ENCODE results near the gene FILIP1L. TPM values are rescaled to one million over a fixed set of nuclear protein-coding genes. Genes with fewer than 3 reads are reported as not detected.

Gene FILIP1L
- total RNA-seq, 3 donors from 2014 or later: 8.9 to 37.0 (median 17.1) TPM

DNA sequence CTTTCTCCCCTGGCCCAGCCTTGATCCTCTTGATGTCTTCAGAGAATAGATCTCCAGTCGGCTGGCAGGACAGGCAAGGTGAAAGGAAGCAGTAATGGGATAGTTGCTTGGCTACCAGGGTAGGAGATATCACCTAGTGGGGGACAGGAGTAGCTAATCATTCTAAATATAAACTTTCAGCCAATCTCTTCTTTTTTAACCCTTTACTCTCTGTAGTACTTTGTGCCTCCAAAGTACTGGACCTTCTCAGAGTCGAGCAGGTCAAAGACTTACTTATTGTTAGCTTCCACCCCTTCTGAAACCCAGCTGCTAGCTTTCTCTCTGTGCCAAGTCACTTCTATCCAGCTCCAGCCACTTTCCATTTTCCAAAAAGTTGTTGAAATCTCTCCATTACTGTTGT, 43.4 kb upstream of the FILIP1L start:
- Histone ChIP-seq H3K4me1 (ENCODE audit: low read depth) (no peaks in the 10 kb centered on the region), H3K9me3 (peaks cover 8% of the 10 kb centered on the region), H3K36me3 (ENCODE audit: low read depth) (no peaks in the 10 kb centered on the region), H3K4me3 (no peak overlapping the region)
- DNase-seq (no peak), ATAC-seq (no peak)
- intact Hi-C loops (cut with DNase I, micrococcal nuclease): no loop called here
- TF ChIP-seq, protein P1, sequence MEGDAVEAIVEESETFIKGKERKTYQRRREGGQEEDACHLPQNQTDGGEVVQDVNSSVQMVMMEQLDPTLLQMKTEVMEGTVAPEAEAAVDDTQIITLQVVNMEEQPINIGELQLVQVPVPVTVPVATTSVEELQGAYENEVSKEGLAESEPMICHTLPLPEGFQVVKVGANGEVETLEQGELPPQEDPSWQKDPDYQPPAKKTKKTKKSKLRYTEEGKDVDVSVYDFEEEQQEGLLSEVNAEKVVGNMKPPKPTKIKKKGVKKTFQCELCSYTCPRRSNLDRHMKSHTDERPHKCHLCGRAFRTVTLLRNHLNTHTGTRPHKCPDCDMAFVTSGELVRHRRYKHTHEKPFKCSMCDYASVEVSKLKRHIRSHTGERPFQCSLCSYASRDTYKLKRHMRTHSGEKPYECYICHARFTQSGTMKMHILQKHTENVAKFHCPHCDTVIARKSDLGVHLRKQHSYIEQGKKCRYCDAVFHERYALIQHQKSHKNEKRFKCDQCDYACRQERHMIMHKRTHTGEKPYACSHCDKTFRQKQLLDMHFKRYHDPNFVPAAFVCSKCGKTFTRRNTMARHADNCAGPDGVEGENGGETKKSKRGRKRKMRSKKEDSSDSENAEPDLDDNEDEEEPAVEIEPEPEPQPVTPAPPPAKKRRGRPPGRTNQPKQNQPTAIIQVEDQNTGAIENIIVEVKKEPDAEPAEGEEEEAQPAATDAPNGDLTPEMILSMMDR (IDR thresholded peaks at IDR 0.05): no peak

GRCh38 chr3:100155590-100155989, 41.3 kb upstream of the FILIP1L start:
- TF ChIP-seq, protein P1 (IDR thresholded peaks at IDR 0.05): no peak
- no peak overlapping the region for H3K4me3 ChIP-seq
- no peak for DNase-seq
- ATAC-seq: no peak
- peaks cover 8% of the 10 kb centered on the region for H3K9me3 ChIP-seq
- intact Hi-C loops (cut with DNase I, micrococcal nuclease): no loop called here
- no peaks in the 10 kb centered on the region for H3K36me3 ChIP-seq (ENCODE audit: low read depth)
- H3K4me1 ChIP-seq (ENCODE audit: low read depth): no peaks in the 10 kb centered on the region

- TF ChIP-seq, protein P1 (IDR thresholded peaks at IDR 0.05): no peak
- intact Hi-C loops (cut with DNase I, micrococcal nuclease): no loop called here
- Histone ChIP-seq H3K4me3 (no peak overlapping the region), H3K36me3 (ENCODE audit: low read depth) (no peaks in the 10 kb centered on the region), H3K9me3 (peaks cover 8% of the 10 kb centered on the region), H3K4me1 (ENCODE audit: low read depth) (no peaks in the 10 kb centered on the region)
- DNase-seq: no peak
- ATAC-seq: no peak
Measured at GRCh38 chr3:100155128-100155527, 40.8 kb upstream of the FILIP1L start.

GRCh38 chr3:100154171-100154570, 39.9 kb upstream of the FILIP1L start:
- TF ChIP-seq, protein P1 (IDR thresholded peaks at IDR 0.05): no peak
- no peaks in the 10 kb centered on the region for H3K4me1 ChIP-seq (ENCODE audit: low read depth)
- ATAC-seq (no peak), DNase-seq (no peak)
- peaks cover 8% of the 10 kb centered on the region for H3K9me3 ChIP-seq
- no peak overlapping the region for H3K4me3 ChIP-seq
- intact Hi-C loops (cut with DNase I, micrococcal nuclease): no loop called here
- H3K36me3 ChIP-seq (ENCODE audit: low read depth): no peaks in the 10 kb centered on the region

DNA sequence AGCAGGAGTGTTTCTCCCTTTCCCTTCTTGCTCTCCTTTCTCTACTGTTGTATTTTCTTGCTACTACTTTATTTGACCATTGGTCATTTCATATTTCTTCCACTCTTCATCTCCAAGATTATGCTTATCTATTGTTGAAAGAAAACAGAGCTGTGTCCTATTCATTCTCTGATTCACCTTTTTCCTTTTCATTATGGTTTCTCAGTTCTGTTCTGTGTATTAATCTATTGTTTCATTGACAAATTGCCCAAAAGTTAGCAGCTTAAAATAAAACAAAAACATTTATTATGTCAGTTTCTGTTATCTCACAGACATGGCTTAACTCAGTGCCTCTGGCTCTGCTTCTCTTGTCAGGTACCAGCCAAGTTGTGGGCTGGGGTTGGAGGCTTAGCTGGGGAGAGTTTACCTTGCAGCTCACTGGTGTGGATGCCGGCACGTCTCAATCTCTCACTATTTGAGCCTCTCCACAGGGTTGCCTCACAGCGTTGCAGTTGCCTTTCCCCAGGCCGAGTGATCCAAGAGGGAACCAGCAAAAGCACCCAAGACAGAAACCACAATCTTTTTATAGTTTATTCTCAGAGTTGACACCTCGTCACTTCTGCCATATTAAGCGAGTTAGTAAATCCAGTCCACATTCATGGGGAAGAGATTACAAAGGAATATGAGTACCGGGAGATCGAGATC, 36.9 kb upstream of the FILIP1L start:
- ATAC-seq: no peak
- TF ChIP-seq, protein P1 (IDR thresholded peaks at IDR 0.05): no peak
- Histone ChIP-seq H3K4me3 (no peak overlapping the region), H3K4me1 (ENCODE audit: low read depth) (no peaks in the 10 kb centered on the region), H3K9me3 (peaks cover 5% of the 10 kb centered on the region), H3K36me3 (ENCODE audit: low read depth) (no peaks in the 10 kb centered on the region)
- DNase-seq: no peak
- intact Hi-C loops (cut with DNase I, micrococcal nuclease): no loop called here

DNA sequence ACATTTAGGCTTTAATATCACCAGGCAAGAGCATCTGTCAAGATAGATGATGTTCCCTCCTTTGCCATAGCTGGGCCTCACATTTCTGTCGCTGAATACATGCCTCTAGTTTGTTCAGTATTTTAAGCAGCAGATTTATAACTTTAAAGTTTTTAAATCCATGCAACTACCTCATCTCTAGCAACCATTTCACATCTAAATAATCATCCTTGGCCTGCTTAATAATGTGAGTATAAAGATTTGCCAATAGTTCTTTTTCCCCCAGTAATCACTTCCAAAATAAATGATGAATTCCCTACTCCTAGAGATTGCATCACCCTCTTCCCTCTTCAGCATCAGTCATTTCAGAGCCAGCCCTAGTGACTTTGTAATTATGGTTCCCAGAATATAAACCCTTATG, 36.2 kb upstream of the FILIP1L start:
- H3K4me1 ChIP-seq (ENCODE audit: low read depth): no peaks in the 10 kb centered on the region

More for the DNA sequence above, 36.2 kb upstream of the FILIP1L start:
- ATAC-seq: no peak
- H3K9me3 ChIP-seq: no peaks in the 10 kb centered on the region
- TF ChIP-seq, protein P1 (IDR thresholded peaks at IDR 0.05): no peak
- DNase-seq: no peak
- intact Hi-C loops (cut with DNase I, micrococcal nuclease): no loop called here
- H3K4me3 ChIP-seq: no peak overlapping the region
- H3K36me3 ChIP-seq (ENCODE audit: low read depth): no peaks in the 10 kb centered on the region
